ENCODE measurements around the gene CAVIN2.

The CAVIN2 gene

GRCh38 chr2:191802180-191802579 is 44.7 kb downstream of the CAVIN2 start:
- no peak overlapping the region for H3K27ac ChIP-seq (ENCODE audit: low read depth, low read length, poor library complexity, severe bottlenecking)
- no peaks in the 10 kb centered on the region for H3K27me3 ChIP-seq (ENCODE audit: insufficient read depth, low read length)
- H4K20me1 ChIP-seq (ENCODE audit: insufficient read depth, low read length) = no peaks in the 10 kb centered on the region
- no peaks in the 10 kb centered on the region for H3K36me3 ChIP-seq (ENCODE audit: insufficient read depth, low read length)
- no peak for TF ChIP-seq EZH2 (IDR thresholded peaks at IDR 0.05; ENCODE audit: borderline replicate concordance, low read length)
- no peak for TF ChIP-seq CTCF (IDR thresholded peaks at IDR 0.05; ENCODE audit: low read length)
- H3K9me2 ChIP-seq (ENCODE audit: low read depth, low read length) = no peaks in the 10 kb centered on the region
- H3K79me2 ChIP-seq (ENCODE audit: insufficient read depth, low read length) = no peaks in the 10 kb centered on the region
- H3K9me3 ChIP-seq (ENCODE audit: low read length) = no peaks in the 10 kb centered on the region
- H3K4me2 ChIP-seq (ENCODE audit: low read length) = no peak overlapping the region
- no peak overlapping the region for H3K9ac ChIP-seq (ENCODE audit: low read length)
- H3K4me1 ChIP-seq (ENCODE audit: insufficient read depth, low read length, severe bottlenecking) = no peaks in the 10 kb centered on the region
- H3K4me3 ChIP-seq (ENCODE audit: low read depth, low read length, poor library complexity, severe bottlenecking) = no peak overlapping the region
- no peak overlapping the region for H2AFZ ChIP-seq (ENCODE audit: low read length)
- no peaks in the 10 kb centered on the region for H3F3A ChIP-seq (ENCODE audit: insufficient read depth, low read length)

- no peaks in the 10 kb centered on the region for H3K36me3 ChIP-seq (ENCODE audit: insufficient read depth, low read length)
- H3K4me3 ChIP-seq (ENCODE audit: low read depth, low read length, poor library complexity, severe bottlenecking) = no peak overlapping the region
- no peak overlapping the region for H2AFZ ChIP-seq (ENCODE audit: low read length)
- H3K4me2 ChIP-seq (ENCODE audit: low read length) = no peak overlapping the region
- no peaks in the 10 kb centered on the region for H3K79me2 ChIP-seq (ENCODE audit: insufficient read depth, low read length)
- H3K4me1 ChIP-seq (ENCODE audit: insufficient read depth, low read length, severe bottlenecking) = no peaks in the 10 kb centered on the region
- no peaks in the 10 kb centered on the region for H3K9me2 ChIP-seq (ENCODE audit: low read depth, low read length)
- no peaks in the 10 kb centered on the region for H4K20me1 ChIP-seq (ENCODE audit: insufficient read depth, low read length)
- no peak overlapping the region for H3K27ac ChIP-seq (ENCODE audit: low read depth, low read length, poor library complexity, severe bottlenecking)
- H3K9me3 ChIP-seq (ENCODE audit: low read length) = no peaks in the 10 kb centered on the region
- H3K27me3 ChIP-seq (ENCODE audit: insufficient read depth, low read length) = no peaks in the 10 kb centered on the region
- H3K9ac ChIP-seq (ENCODE audit: low read length) = no peak overlapping the region
- H3F3A ChIP-seq (ENCODE audit: insufficient read depth, low read length) = no peaks in the 10 kb centered on the region
- no peak for TF ChIP-seq EZH2 (IDR thresholded peaks at IDR 0.05; ENCODE audit: borderline replicate concordance, low read length)
- TF ChIP-seq CTCF (IDR thresholded peaks at IDR 0.05; ENCODE audit: low read length) = no peak
Observed at GRCh38 chr2:191800874-191801273, 46.0 kb downstream of the CAVIN2 start.

- no peaks in the 10 kb centered on the region for H3K36me3 ChIP-seq (ENCODE audit: insufficient read depth, low read length)
Observed at GRCh38 chr2:191799526-191799925, 47.4 kb downstream of the CAVIN2 start.

More at GRCh38 chr2:191799526-191799925, 47.4 kb downstream of the CAVIN2 start:
- Histone ChIP-seq H3K9me3 (ENCODE audit: low read length) (no peaks in the 10 kb centered on the region), H3K9ac (ENCODE audit: low read length) (no peak overlapping the region), H2AFZ (ENCODE audit: low read length) (no peak overlapping the region), H3K79me2 (ENCODE audit: insufficient read depth, low read length) (no peaks in the 10 kb centered on the region), H3K4me2 (ENCODE audit: low read length) (no peak overlapping the region), H3K4me1 (ENCODE audit: insufficient read depth, low read length, severe bottlenecking) (no peaks in the 10 kb centered on the region), H3F3A (ENCODE audit: insufficient read depth, low read length) (no peaks in the 10 kb centered on the region), H3K9me2 (ENCODE audit: low read depth, low read length) (no peaks in the 10 kb centered on the region), H3K4me3 (ENCODE audit: low read depth, low read length, poor library complexity, severe bottlenecking) (no peak overlapping the region), H4K20me1 (ENCODE audit: insufficient read depth, low read length) (no peaks in the 10 kb centered on the region), H3K27me3 (ENCODE audit: insufficient read depth, low read length) (no peaks in the 10 kb centered on the region), H3K27ac (ENCODE audit: low read depth, low read length, poor library complexity, severe bottlenecking) (no peak overlapping the region)
- TF ChIP-seq CTCF (IDR thresholded peaks at IDR 0.05; ENCODE audit: low read length) (no peak), EZH2 (IDR thresholded peaks at IDR 0.05; ENCODE audit: borderline replicate concordance, low read length) (no peak)

Measured in OCI-LY1 (cell line).